Smooth muscle cell of the brain vasculature (primary cell): ENCODE measurements around the gene SELP.

Source experiments
- DNase-seq: peaks from one replicate; pipeline ENCODE4 v3.0.0-alpha.2; 2012; ENCODE audit warnings: low read depth, low spot score

Gene SELP

DNA sequence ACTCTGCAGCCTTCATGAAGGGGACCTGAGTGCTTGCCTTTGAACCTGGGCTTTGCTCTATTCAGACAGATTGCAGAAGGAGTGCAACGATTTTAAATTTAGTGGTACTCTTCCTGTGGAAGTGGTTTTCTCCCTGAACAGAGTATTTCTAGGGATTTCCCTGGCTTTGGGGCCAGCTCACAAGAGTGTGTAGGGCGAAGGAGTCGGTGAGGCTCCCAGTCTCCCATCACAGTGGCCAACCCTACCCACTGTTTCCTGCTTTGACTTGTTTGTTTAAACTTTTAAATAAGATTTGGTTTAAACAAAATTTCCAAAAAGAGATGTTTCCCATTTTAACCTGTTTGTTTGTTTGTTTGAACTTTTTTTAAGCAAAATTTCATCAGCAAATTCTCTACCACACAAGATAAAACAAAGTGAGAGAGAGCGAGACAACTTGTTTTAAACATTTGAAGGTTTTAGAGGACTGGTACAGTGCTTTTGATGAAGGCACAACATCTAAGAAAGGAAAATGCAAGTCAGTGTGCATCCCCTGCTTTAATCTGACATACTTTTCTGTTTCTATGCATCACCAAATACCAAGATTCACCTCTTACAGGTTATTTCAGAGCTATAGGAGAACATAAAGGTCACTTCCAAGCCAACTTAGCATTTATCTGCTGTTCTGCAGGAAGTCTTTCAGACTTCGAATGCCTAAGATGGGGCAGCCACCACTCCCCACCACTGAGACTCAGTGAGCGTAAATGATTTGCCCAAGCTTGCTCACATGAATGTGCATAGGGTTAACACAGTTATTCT is 6.6 kb downstream of the SELP start:
- no peak for DNase-seq

DNA sequence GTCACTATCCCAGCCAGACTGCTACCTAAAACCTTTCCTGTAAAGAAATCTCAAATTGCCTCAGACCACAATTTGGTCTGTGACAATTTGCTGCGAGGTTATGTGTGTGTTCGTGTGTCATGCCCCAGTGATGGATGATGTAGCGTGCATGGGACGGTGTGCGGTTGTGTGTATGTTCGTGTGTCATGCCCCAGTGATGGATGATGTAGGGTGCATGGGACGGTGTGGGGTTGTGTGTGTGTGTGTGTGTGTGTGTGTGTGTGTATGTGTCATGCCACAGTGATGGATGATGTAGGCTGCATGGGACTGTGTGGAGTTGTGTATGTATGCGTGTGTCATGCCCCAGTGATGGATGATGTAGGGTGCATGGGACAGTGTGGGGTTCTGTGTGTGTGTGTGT is 9.4 kb downstream of the SELP start:
- DNase-seq, result no peak

DNA sequence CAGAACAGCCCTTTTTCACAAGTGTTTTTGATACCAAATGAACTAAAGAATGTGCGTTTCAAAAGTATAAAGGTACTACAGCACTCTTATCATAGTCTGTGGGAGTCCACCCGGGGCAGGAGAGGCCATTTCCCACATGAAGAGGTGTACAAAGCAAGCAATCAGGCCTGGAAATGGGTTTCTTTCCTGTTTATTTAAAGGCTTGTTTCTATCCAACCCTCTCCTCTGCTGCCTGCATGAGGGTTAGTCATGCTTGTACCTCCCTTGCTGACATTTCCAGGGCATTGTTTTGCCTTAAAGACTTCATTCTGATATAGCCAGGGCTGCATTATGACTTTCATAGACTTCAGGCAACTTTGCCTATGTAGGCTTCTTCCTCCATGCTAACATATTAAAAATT is 11.6 kb downstream of the SELP start:
- DNase-seq, result no peak

DNA sequence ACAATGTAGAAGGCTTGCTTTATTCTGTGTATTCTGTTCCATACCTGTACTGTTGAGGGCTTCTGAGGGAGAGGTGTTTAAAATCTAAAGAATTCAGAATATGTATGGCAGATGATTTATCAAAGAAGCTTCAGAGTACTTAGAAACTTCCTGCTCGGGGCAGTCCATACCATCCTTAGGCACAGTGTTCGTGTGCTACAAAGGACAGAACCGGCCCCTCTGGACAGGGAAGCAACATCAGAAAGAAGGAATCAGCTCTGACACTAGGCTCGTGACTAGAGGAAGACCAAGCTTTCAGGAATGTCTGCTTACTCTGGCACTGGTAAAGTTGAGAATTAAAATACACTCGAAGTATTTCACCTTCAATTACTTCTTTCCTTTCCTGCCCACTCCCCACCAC is 14.1 kb downstream of the SELP start:
- no peak for DNase-seq

DNA sequence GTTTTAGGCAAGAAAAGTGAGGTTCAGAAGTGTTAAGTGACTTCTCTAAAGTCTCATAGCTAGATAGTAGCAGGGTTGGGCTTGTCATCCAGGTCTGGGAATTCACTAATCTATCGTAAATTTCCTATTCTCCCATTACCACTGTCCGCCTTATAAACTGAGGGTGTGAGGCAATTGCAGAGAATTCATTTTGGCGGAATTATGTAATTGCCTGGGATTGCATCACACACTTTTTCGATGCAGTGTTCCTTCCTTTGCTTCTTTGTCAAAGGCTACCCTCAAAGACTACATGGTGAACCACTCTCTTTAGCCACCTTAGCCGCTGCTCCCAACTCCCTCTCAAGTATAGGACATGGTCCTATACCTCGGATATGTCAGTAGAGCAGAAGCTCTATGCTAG is 19.1 kb downstream of the SELP start:
- no peak for DNase-seq

DNA sequence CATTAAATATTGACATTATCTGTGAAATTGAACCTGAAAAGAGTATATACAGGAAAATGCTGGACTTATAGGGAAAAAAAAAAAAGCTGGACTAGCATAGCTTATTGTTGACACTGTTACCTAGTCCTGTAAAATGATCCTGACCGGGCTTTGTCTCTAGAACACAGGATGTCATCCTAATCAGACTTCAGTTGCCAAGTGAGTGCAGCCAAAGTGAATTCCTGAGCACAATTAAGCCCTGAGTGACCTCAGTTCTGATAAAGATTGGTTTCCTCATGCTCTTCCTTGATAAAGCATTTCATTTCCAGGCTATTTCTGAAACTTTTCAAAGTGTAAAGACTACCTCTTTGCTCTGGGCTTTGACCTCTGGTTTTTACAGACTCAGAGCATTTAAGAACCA is 19.8 kb downstream of the SELP start:
- DNase-seq, result no peak

DNA sequence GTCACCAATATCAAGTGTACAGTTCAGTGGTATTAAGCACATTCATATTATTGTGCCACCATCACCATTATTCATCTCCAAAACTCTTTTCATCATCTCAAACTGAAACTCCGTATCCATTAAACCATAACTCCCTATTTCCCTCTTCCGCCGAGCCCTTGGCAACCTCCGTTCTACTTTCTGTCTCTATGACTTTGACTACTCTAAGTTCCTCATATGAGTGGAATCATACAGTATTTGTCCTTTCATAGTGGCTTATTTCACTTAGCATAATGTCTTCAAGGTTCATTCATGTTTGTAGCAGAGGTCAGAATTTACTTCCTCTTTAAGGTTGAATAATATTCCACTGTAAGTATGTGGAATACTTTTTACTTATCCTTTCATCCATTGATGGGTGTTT is 21.7 kb downstream of the SELP start:
- DNase-seq, result no peak

DNA sequence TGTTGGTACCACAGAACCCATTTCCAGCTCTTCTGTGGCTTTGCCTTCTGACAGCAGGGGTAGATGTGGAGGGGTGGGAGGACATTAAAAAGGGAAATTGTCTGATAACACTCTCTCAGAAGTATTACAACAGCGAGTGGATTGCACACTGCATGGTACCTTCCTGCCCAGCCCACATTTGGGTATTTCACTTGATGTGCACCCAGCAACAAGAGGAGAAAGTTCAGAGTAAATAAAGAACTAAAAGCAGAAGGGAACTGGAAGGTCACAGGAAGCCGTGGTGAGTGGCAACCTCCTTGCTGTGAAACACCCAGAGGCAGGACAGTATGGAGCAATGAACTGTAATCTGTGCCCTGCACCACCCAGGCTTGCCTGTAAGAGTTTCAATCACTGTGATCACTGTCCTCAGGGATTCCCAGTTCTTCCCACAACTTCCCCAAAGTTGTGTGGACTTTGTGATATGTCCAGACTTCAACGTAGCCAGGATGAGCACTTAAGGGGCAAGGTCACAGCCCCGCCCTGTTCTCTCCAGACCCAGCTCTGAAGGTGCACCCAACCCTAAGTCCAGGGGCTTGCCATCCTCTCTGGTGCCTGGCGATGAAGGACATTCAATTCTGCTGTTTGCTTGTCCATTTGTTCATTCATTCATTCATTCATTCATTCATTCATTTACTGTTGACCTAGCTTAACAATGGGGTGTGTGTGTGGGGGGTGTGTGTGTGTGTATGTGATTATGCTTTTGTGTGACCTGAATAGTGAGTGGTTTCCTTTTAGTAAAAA is 25.0 kb downstream of the SELP start:
- DNase-seq, result no peak

DNA sequence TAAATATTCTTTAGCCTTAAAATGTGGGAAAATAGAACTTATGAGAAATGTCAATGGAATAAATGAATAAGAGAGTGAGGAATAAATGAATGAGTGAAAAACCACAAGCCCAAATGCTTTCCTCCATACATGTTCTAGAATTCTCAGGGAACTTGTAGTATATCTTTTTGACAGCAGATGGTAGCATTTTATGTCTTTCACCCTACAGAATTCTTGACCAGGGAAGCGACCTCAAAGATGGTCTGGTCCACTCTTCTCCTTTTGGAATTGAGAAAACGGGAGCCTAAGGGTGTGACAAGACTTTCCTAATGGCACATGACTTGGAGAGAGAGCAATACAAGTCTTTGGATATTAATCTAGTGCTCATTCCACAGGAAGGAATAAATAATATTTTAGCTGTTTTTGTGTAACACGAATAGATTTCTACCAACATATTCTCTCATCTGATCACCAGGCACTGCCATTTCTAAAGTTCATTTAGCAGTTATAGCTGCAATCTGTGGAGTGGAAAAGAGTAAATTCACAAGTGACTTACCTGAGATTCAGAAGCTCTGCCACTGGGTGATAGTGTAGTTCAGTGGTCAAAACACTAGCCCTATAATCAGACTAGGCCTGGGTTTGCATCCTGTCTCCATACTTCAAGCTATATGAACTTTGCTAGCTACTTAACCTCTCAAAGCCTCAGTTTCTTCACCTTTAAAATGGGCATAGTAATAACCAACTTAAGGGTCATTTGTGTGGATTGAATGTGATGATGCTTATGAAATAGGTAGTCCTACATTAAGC is 28.6 kb downstream of the SELP start:
- no peak for DNase-seq

DNA sequence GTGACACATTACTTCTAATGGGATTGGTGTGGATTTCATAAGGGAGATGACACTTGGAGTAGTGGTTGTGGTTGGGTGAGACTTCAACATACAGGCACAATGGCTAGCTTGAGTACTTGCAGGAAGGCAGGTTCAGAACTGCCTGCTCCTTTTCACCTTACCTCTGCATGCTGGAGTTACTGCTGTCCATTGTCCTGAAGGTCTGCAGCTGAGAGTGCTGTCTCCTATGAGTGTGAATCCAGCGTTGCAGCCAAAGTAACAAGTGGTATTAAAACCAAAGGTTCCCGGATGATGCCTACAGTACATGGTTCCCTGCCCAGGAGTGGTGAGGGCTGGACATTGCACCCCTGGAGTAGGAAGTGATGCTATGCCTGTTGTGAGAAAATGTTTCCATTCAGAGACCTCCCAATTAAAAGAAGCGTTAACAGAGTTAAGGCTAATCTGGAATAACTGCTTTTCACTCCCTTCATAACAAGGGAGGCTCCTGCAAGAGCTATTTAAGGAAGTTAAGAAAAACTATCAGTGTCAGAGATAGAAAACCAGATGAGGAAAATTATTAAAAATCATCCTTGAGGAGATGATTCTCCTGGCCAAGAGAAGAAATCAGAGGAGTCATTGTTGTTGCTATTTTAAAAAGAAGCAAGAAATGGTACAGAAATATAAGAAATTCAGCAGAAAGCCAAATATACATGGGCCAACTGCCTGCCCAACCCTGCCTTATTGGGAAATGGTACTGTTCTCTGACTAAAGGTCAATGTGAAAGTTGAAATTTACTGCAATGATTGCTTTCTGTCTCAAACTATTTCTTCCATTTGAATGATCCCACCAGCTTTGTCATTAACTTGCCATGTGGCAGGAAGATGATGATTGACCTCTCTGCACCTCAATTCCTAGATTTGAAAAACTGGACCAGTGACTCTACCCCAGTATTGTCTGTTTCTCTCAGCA is 33.9 kb downstream of the SELP start:
- DNase-seq, result no peak

DNA sequence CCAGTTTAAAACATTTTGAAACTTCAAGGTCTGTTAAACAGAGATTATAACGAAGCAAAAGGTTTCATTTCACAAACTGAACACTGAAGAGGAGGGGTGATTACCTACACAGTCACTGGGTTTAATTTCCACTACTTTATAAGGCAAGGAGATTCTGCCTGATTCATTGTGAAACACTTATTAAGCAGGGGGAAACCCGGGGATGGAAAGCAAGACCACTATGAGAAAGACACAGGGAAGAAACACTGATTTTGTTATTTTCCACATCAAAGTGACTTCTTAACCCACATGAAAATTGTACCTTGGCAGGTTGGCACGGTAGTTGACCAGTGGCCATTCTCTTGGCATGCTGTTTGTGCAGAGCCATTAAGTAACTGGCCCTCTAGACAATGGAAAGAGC is 35.5 kb downstream of the SELP start:
- no peak for DNase-seq

DNA sequence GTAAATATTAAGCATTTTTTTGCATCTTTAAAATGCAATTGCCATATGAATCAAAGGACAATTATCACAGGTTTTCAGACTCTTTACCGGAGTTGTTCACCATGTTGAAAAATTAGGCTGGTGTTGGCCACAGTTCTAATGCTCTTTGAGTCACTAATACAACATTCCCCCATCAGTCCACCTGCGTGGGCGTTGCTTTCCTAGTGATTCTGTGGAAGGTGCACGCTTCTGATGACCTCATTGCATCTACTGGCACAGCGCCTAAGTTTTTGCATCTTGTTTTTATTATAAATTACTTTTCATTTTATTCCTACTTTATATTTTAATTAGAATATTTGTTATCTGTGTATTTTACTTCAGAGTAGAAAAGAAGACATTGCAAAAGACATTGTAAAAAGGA is 39.0 kb downstream of the SELP start:
- DNase-seq, result no peak

DNA sequence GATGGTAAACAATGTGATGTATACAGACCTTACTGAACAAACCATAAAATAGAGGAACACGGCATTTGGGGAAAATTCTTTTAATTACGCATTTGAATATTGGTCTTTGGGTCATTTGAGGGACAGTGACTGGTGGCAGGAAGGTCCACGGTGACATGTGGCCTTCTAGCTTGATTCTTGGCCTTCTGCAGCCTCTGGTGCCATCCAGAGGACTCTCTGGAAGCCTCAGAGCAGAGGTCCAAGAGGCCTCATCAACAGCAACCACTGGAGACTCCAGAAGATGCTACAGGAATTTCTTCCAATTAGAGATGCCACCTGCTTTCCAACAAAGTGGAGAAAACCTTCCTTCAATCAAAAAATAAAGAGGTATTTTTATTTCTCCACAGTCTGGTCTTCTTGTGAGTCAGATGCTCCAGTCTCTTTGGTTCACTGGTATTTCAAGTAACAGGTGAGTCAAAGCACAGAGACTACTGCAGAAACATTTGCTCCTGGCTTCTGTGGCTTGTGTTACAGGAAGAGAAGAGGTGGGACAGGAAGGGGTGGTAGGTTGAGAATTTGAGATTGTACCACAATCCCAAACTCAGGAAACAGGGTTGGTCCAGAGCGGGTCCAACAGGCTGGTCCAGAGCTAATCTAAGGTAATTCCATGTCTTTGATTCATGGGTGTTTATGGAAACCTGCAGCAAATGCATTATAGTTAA is 41.0 kb downstream of the SELP start:
- DNase-seq, result no peak

DNA sequence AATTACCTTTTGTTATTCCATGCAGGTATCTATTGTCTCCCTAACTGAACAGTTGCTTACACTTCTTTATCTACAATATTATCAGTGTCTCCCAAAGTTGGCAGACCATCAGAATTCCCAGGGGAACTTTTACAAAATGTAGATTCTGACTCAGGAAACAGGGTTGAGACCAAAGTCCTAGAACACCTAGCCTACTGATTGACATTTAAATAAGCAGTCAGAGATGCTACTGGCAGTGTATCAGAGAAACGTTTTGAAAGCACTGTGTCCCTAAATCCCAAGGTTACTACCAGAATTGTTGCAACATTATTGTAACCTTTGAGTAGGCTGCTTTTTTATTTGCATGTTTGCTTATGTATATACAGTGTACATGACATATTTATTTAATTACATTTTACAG is 41.8 kb downstream of the SELP start:
- DNase-seq, result no peak

DNA sequence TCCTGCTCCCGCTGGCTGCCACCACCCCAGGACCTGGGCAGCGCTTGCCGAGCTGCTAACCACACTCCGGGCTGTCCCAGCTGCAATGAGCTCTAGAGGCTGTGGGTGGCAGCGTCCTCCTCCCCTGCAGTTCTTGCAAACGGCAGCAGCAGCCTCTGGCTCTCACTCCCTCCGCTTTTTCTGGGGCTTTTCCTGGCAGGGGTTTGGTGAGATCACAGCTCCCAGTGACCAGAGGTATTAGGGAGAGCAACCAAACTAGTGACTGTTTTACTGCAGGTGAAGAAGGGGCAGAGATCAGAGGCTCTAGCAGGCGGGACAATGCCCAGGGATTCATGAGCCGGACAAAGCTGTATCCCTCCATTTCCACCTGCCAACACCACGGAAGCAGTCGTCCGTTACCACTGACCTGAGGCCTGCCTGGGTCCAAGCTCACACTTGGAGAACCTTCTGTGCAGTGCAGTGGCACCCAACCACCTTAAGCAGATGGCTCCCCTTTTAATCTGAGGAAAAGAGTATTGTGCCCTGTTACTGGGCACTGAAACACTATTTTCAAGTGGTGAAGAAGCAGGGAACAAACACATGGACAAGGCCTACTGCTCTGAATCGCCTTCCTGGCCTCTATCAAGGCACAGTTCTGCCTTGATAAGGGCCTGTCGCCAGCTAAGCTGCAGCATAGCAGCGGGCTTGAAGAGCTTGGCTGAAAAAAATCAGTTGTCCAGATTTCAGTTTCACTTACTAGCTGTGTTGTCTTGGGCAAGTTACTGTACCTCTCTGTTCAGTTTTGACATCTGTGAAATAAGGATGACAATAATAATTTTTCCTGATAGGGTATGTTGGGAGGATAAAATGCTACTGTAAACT is 43.3 kb downstream of the SELP start, which contains the start of gene F5:
Gene F5 (minus strand): TSS at position 87 of the 861 bp plus-strand sequence. CDS start 95 bp downstream, outside the sequence.
- DNase-seq, result no peak

DNA sequence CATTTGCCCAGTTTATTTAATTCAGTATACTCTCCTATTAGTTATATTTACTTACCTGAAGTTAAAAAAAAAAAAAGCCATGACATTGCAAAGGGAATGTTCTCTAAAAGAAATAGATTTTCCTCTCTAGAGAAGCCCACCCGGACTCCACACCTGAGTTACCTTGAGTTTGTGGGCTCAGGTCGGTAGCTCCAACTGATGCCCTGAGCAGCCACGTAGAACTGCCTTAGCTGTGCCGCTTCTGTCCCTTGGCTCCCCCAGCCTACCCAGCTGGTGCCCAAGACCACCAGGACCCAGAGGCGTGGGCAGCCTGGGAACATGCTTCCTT is 43.9 kb downstream of the SELP start:
- DNase-seq, result no peak

DNA sequence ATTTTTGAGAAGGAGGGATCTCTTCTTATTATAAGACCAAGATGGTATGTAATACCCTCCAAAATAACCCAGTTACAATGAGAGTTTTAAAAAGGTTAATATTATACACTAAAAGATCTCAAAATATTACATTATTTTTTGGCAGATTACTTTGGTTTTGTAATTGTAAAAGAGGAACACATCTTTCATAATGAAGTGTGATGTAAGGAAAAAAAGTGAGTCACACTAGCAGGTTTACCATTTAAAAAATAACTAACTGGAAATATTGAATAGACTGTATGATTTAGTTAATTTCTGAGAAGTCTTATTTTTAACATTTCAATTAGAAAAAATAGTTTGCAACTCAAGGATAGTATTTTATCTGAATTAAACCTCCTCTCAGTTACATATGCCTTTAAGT is 44.7 kb downstream of the SELP start:
- no peak for DNase-seq

DNA sequence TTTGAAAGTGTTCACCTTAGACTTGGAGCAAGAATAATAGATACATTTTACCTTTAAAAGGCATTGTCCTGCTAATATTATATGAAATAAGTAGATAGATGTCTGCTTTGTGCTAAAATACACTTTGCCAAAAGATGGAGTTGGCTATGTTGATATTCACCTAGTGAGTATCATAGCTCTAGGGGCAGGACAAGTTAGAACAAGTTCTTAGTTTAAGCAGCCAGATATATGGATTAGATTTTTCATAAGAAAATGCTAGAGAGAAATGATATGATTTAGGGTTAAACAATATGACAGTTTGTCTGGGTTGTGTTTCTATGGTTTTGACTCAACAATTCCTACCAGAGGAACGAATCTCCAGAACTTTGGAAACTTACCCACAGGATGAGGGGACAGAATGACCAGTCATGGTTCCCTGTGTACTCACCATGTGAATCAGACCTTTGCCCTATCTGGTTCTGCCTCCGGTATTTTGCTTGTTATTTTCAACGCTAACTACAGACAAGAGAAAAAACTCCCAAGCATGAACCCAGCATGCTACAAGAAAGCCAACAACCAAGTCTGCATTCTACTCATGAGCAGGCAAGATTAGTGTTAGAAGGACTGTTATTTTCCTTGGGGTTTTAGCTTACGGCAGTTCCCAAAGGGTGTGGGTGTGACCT is 45.3 kb downstream of the SELP start:
- no peak for DNase-seq
